Measurements from ENCODE around the gene PRKN.

GRCh38 chr6:161984713-161985112 lies 742.9 kb downstream of the PRKN start:
- TF ChIP-seq ATF2 (CRISPR knock-in tag; IDR thresholded peaks at IDR 0.05), result no peak
- no peak for TF ChIP-seq TBL1XR1 (IDR thresholded peaks at IDR 0.05; ENCODE audit: low read length in 2 of 2)
- no peak for TF ChIP-seq ELF2 (CRISPR knock-in tag; IDR thresholded peaks at IDR 0.05)
- TF ChIP-seq RBM22 (IDR thresholded peaks at IDR 0.05; ENCODE audit: low read depth, low read length, poor library complexity, severe bottlenecking), result no peak
- no peak for TF ChIP-seq EZH2 (IDR thresholded peaks at IDR 0.05; ENCODE audit: borderline replicate concordance, low read depth, low read length)
- TF ChIP-seq YY1 (IDR thresholded peaks at IDR 0.05; ENCODE audit: borderline replicate concordance in 1 of 3, control insufficient read depth in 1 of 3, extremely low read depth in 1 of 3, insufficient read depth in 3 of 3, insufficient read length in 1 of 3, insufficient replicate concordance in 2 of 3, low read depth in 1 of 3, low read length in 2 of 3), result no peak
- no peak for TF ChIP-seq CTCF (IDR thresholded peaks at IDR 0.05 in 2 of 3, conservative IDR thresholded peaks at IDR 0.05 in 1 of 3; ENCODE audit: insufficient read depth in 2 of 3, low read depth in 1 of 3, low read length in 3 of 3)
- no peak for TF ChIP-seq FOXO4 (CRISPR knock-in tag; IDR thresholded peaks at IDR 0.05)
- TF ChIP-seq ZNF57 (CRISPR knock-in tag; IDR thresholded peaks at IDR 0.05), result no peak
- TF ChIP-seq TAF15 (IDR thresholded peaks at IDR 0.05; ENCODE audit: low read depth, low read length), result no peak
- TF ChIP-seq CHCHD3 (CRISPR knock-in tag; IDR thresholded peaks at IDR 0.05), result no peak
- TF ChIP-seq CBFB (CRISPR knock-in tag; IDR thresholded peaks at IDR 0.05), result no peak
- TF ChIP-seq SRF (CRISPR knock-in tag; IDR thresholded peaks at IDR 0.05), result no peak
